Endodermal cell (in vitro differentiated cells): ENCODE results near the gene RPL18. TPM values are rescaled to one million over a fixed set of nuclear protein-coding genes. Genes with fewer than 3 reads are reported as not detected.

Experiments
- DNase-seq: peaks from one replicate; pipeline ENCODE4 v3.0.0-alpha.2; 2017
- H3K27ac ChIP-seq: 2 replicates; pipeline ENCODE4 v1.5.1; 2013; ENCODE audit warnings: mild to moderate bottlenecking, low read depth, low read length, moderate library complexity
- H3K27me3 ChIP-seq: 2 replicates; pipeline ENCODE4 v1.6.1; 2013; ENCODE audit warnings: mild to moderate bottlenecking, low read length, moderate library complexity; ENCODE audit not compliant: insufficient read depth, control insufficient read depth, poor library complexity, severe bottlenecking
- H3K36me3 ChIP-seq: 2 replicates; pipeline ENCODE4 v1.7.0; 2013; ENCODE audit warnings: mild to moderate bottlenecking, low read length, moderate library complexity; ENCODE audit not compliant: control insufficient read depth, insufficient read depth
- H3K4me1 ChIP-seq: one replicate; pipeline ENCODE4 v1.7.0; 2013; ENCODE audit warnings: low read length; ENCODE audit not compliant: control insufficient read depth, insufficient read depth
- H3K4me3 ChIP-seq: 2 replicates; pipeline ENCODE4 v1.5.1; 2013; ENCODE audit warnings: mild to moderate bottlenecking, low read length, moderate library complexity
- H3K9ac ChIP-seq: 2 replicates; pipeline ENCODE4 v1.6.1; 2013; ENCODE audit warnings: mild to moderate bottlenecking, low read length, moderate library complexity; ENCODE audit not compliant: poor library complexity, severe bottlenecking; ENCODE audit errors: extremely low read depth
- H3K9me3 ChIP-seq: 2 replicates; pipeline ENCODE4 v1.6.1; 2013; ENCODE audit warnings: mild to moderate bottlenecking, low read length, moderate library complexity; ENCODE audit not compliant: control insufficient read depth
- H3K27ac Mint-ChIP-seq: 2 replicates; pipeline ENCODE4 v1.8.0; 2020; ENCODE audit warnings: mixed read lengths
- H3K27me3 Mint-ChIP-seq: 2 replicates; pipeline ENCODE4 v1.8.0; 2021; ENCODE audit warnings: mild to moderate bottlenecking, mixed read lengths; ENCODE audit not compliant: insufficient read depth
- H3K36me3 Mint-ChIP-seq: 2 replicates; pipeline ENCODE4 v1.8.0; 2020; ENCODE audit warnings: low read depth, mixed read lengths
- H3K4me1 Mint-ChIP-seq: 2 replicates; pipeline ENCODE4 v1.8.0; 2020; ENCODE audit warnings: mixed read lengths
- H3K4me3 Mint-ChIP-seq: 2 replicates; pipeline ENCODE4 v1.8.0; 2020; ENCODE audit warnings: mild to moderate bottlenecking, moderate library complexity, mixed read lengths
- H3K9me3 Mint-ChIP-seq: 2 replicates; pipeline ENCODE4 v1.8.0; 2020; ENCODE audit warnings: mild to moderate bottlenecking, mixed read lengths
- WGBS, 2 experiments: methylation state at CpG; one replicate each; pipeline versions ENCODE4 v1.1.5 to v1.1.7; 2013; ENCODE audit warnings: missing lambda C conversion rate in 2 of 2, mixed read lengths in 1 of 2; ENCODE audit not compliant: insufficient coverage in 1 of 2, insufficient read length in 1 of 2; 5-methylcytosine and 5-hydroxymethylcytosine counted together
- total RNA-seq, 2 donors: library from RNA; stranded (reverse); fragmentation: NEBNext Ultra II Directional in 1 of 2; extraction: Animal tissue kit (Norgen Biotek cat#: 25700) in 1 of 2; gene quantifications; 2 replicates in 1 of 2; 3 replicates in 1 of 2; pipeline ENCODE4 v1.2.1, GENCODE V29; 2021
- TF ChIP-seq, protein P1 (sequence below): fragments of 200-600 bp; sonication (generic); conservative IDR thresholded peaks from 2 replicates; pipeline ENCODE4 v1.5.0; 2021; ENCODE audit warnings: antibody characterized with exemption, mild to moderate bottlenecking

The RPL18 gene
- total RNA-seq, 2 donors from 2014 or later: 1,531 to 1,574 TPM

DNA sequence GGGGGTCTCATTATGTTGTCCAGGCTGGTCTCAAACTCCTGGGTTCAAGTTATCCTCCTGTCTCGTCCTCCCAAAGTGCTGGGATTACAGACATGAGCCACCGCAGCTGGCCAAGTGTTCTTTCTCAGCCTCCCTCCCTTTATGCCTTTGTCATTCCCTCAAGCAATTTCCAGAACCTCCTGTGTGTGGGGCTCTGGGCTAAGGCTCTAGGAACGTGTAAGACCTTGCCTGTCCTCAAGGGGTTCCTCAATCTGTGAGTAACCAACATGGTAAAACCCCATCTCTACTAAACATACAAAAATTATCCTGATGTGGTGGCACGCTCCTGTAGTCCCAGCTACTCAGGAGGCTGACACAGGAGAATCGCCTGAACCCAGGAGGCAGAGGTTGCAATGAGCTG lies 28.0 kb downstream of the RPL18 start:
- Mint-ChIP-seq H3K27ac (no peak overlapping the region), H3K9me3 (no peaks in the 10 kb centered on the region), H3K4me1 (peaks cover 4% of the 10 kb centered on the region), H3K36me3 (no peaks in the 10 kb centered on the region), H3K4me3 (no peak overlapping the region), H3K27me3 (peaks cover 29% of the 10 kb centered on the region)
- Histone ChIP-seq H3K36me3 (no peaks in the 10 kb centered on the region), H3K9me3 (no peaks in the 10 kb centered on the region), H3K9ac (no peak overlapping the region), H3K4me1 (no peaks in the 10 kb centered on the region), H3K4me3 (no peak overlapping the region), H3K27me3 (no peaks in the 10 kb centered on the region), H3K27ac (no peak overlapping the region)
- no peak for DNase-seq
- WGBS, 2 experiments: 83 to 93% methylated on average over 5 of the region's 5 CpGs
- TF ChIP-seq, protein P1, sequence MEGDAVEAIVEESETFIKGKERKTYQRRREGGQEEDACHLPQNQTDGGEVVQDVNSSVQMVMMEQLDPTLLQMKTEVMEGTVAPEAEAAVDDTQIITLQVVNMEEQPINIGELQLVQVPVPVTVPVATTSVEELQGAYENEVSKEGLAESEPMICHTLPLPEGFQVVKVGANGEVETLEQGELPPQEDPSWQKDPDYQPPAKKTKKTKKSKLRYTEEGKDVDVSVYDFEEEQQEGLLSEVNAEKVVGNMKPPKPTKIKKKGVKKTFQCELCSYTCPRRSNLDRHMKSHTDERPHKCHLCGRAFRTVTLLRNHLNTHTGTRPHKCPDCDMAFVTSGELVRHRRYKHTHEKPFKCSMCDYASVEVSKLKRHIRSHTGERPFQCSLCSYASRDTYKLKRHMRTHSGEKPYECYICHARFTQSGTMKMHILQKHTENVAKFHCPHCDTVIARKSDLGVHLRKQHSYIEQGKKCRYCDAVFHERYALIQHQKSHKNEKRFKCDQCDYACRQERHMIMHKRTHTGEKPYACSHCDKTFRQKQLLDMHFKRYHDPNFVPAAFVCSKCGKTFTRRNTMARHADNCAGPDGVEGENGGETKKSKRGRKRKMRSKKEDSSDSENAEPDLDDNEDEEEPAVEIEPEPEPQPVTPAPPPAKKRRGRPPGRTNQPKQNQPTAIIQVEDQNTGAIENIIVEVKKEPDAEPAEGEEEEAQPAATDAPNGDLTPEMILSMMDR: peak; percentile 49

DNA sequence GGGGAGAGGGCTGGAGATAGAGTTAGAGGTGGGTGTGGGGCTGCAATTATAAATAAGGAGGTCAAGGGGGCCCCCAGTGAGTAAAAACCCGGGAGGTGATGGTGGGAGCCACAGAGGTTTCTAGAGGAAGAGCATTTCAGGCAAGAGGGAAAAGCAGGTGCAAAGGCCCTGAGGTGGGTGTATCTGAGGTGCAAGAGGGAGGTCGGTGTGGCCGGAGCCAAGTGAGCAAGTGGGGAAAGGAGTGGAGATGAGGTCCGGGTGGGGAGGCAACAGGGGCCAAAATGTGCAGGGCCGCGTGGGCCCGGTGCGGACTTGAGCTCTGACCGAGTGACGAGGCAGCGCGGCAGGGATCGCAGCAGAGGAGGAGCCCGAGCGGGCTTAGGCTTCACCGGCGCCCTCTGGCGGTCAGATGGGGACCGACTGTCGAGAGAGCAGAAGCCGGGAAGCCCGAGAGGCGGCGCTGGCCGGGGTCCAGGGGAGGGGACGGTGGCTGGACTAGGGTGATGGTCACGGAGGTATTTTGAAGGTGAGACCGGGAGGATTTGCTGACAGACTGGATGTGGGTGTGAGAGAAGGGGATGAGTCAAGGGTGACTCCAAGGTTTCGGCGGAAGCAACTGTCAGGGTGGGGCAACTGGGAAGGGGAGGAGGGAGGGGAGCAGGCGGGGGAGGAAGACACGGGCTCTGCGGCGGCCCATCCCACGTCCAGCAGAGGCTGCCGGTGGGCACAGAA lies 30.1 kb downstream of the RPL18 start:
- H3K9me3 ChIP-seq: no peaks in the 10 kb centered on the region
- Mint-ChIP-seq H3K4me1 (peaks cover 8% of the 10 kb centered on the region), H3K27ac (no peak overlapping the region), H3K4me3 (peak overlapping the region; percentile 53), H3K9me3 (peaks cover 3% of the 10 kb centered on the region), H3K27me3 (peaks cover 35% of the 10 kb centered on the region), H3K36me3 (no peaks in the 10 kb centered on the region)
- TF ChIP-seq, protein P1: peak; percentile 98
- H3K4me3 ChIP-seq: peak overlapping the region; percentile 74
- no peak overlapping the region for H3K27ac ChIP-seq
- 6 to 12% methylated on average over 30 to 36 of the region's 36 CpGs for WGBS, 2 experiments
- DNase-seq: peak; percentile 98
- no peak overlapping the region for H3K9ac ChIP-seq
- no peaks in the 10 kb centered on the region for H3K36me3 ChIP-seq
- no peaks in the 10 kb centered on the region for H3K27me3 ChIP-seq
- H3K4me1 ChIP-seq: no peaks in the 10 kb centered on the region

DNA sequence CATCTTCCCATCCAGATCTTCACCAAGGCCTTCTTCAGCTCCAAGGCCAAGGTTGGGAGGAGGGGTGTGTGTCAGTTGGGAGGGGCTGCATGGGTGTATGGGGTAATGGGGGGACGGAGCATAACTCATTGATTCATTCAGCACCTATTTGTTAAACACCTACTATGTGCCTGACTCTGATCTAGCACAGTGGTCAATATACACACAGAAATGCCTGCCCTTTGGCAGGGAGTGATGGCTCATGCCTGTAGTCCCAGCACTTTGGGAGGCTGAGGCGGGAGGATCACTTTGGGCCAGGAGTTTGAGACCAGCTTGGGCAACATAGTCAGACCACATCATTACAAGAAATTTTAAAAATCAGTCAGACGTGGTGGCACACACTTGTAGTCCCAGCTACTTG lies 31.6 kb downstream of the RPL18 start:
- Mint-ChIP-seq H3K27me3 (peaks cover 35% of the 10 kb centered on the region), H3K27ac (no peak overlapping the region), H3K4me1 (peaks cover 3% of the 10 kb centered on the region)

More for the DNA sequence above, 31.6 kb downstream of the RPL18 start:
- H3K27ac ChIP-seq: no peak overlapping the region
- Mint-ChIP-seq H3K36me3 (no peaks in the 10 kb centered on the region), H3K9me3 (peaks cover 3% of the 10 kb centered on the region), H3K4me3 (no peak overlapping the region)
- no peaks in the 10 kb centered on the region for H3K4me1 ChIP-seq
- no peak overlapping the region for H3K9ac ChIP-seq
- H3K27me3 ChIP-seq: no peaks in the 10 kb centered on the region
- no peak overlapping the region for H3K4me3 ChIP-seq
- DNase-seq: no peak
- no peaks in the 10 kb centered on the region for H3K36me3 ChIP-seq
- TF ChIP-seq, protein P1: no peak
- H3K9me3 ChIP-seq: no peaks in the 10 kb centered on the region
- WGBS, 2 experiments: 85 to 100% methylated on average over 1 to 2 of the region's 3 CpGs
